H9 (cell line): ENCODE results near the gene MST1. TPM values are rescaled to one million over a fixed set of nuclear protein-coding genes. Genes with fewer than 3 reads are reported as not detected.
A peak's percentile ranks its signal among the peaks of the same experiment; 100 is the strongest.
"Not testable (repeated sequence)": the region's sequence is repeated elsewhere in the genome, so short reads cannot be mapped to it uniquely, and the experiment has no call there.

Experiments
- DNase-seq: peaks from one replicate; pipeline ENCODE4 v3.0.0-alpha.2; 2017
- H2AFZ ChIP-seq: one replicate; pipeline ENCODE4 v1.6.1; 2013; ENCODE audit warnings: mild to moderate bottlenecking, low read length, control low read depth, moderate library complexity
- H2AK5ac ChIP-seq: 2 replicates; pipeline ENCODE4 v1.6.1; 2013; ENCODE audit warnings: low read length, control low read depth, mixed read lengths; ENCODE audit not compliant: insufficient read length
- H2BK120ac ChIP-seq: one replicate; pipeline ENCODE4 v1.6.1; 2013; ENCODE audit warnings: low read depth, mild to moderate bottlenecking, low read length, control low read depth, inconsistent platforms; ENCODE audit not compliant: poor library complexity, severe bottlenecking
- H2BK12ac ChIP-seq: 2 replicates; pipeline ENCODE4 v1.6.1; 2013; ENCODE audit warnings: low read length, control low read depth, mixed read lengths, low read depth; ENCODE audit not compliant: insufficient read length
- H2BK15ac ChIP-seq: 2 replicates; pipeline ENCODE4 v1.6.1; 2013; ENCODE audit warnings: low read depth, low read length, control low read depth
- H2BK20ac ChIP-seq: one replicate; pipeline ENCODE4 v1.6.1; 2013; ENCODE audit warnings: low read depth, mild to moderate bottlenecking, low read length, control low read depth, inconsistent platforms; ENCODE audit not compliant: poor library complexity, severe bottlenecking
- H2BK5ac ChIP-seq: 2 replicates; pipeline ENCODE4 v1.6.1; 2013; ENCODE audit warnings: low read length, control low read depth, mixed read lengths; ENCODE audit not compliant: insufficient read length
- H3K14ac ChIP-seq: 2 replicates; pipeline ENCODE4 v1.6.1; 2013; ENCODE audit warnings: low read length, control low read depth; ENCODE audit not compliant: insufficient read depth
- H3K18ac ChIP-seq: 2 replicates; pipeline ENCODE4 v1.6.1; 2013; ENCODE audit warnings: low read depth, mild to moderate bottlenecking, mixed read lengths, low read length, control low read depth; ENCODE audit not compliant: insufficient read length
- H3K23ac ChIP-seq: 2 replicates; pipeline ENCODE4 v1.6.1; 2013; ENCODE audit warnings: low read length, control low read depth, mixed read lengths, low read depth; ENCODE audit not compliant: insufficient read length
- H3K23me2 ChIP-seq: 2 replicates; pipeline ENCODE4 v1.6.1; 2013; ENCODE audit warnings: low read depth, mild to moderate bottlenecking, mixed read lengths, low read length, control low read depth; ENCODE audit not compliant: insufficient read length, poor library complexity, severe bottlenecking
- H3K27ac ChIP-seq: 2 replicates; pipeline ENCODE4 v1.5.1; 2013; ENCODE audit warnings: low read length, control low read depth, mixed read lengths, low read depth; ENCODE audit not compliant: insufficient read length
- H3K27me3 ChIP-seq: 2 replicates; pipeline ENCODE4 v1.6.1; 2013; ENCODE audit warnings: low read length, control low read depth, inconsistent platforms; ENCODE audit not compliant: insufficient read depth
- H3K4ac ChIP-seq: 2 replicates; pipeline ENCODE4 v1.6.1; 2013; ENCODE audit warnings: low read depth, mild to moderate bottlenecking, control low read depth, inconsistent platforms, low read length, moderate library complexity
- H3K4me1 ChIP-seq: 2 replicates; pipeline ENCODE4 v1.6.1; 2013; ENCODE audit warnings: low read length, control low read depth, inconsistent platforms; ENCODE audit not compliant: insufficient read depth
- H3K4me2 ChIP-seq: 2 replicates; pipeline ENCODE4 v1.6.1; 2013; ENCODE audit warnings: low read length, control low read depth, mixed read lengths; ENCODE audit not compliant: insufficient read length, insufficient read depth
- H3K56ac ChIP-seq: 2 replicates; pipeline ENCODE4 v1.6.1; 2013; ENCODE audit warnings: low read depth, mild to moderate bottlenecking, mixed read lengths, low read length, control low read depth; ENCODE audit not compliant: insufficient read length
- H3K79me1 ChIP-seq: 2 replicates; pipeline ENCODE4 v1.6.1; 2013; ENCODE audit warnings: low read depth, mild to moderate bottlenecking, moderate library complexity, low read length, control low read depth, inconsistent platforms; ENCODE audit not compliant: insufficient read depth, poor library complexity, severe bottlenecking
- H3K79me2 ChIP-seq: 2 replicates; pipeline ENCODE4 v1.6.1; 2013; ENCODE audit warnings: low read length, control low read depth, inconsistent platforms; ENCODE audit not compliant: insufficient read depth
- H3K9ac ChIP-seq: 2 replicates; pipeline ENCODE4 v1.6.1; 2013; ENCODE audit warnings: low read length, control low read depth, mixed read lengths; ENCODE audit not compliant: insufficient read length; ENCODE audit errors: extremely low read depth
- H3K9me3 ChIP-seq: one replicate; pipeline ENCODE4 v1.6.1; 2013; ENCODE audit warnings: low read depth, low read length, inconsistent platforms; ENCODE audit not compliant: control insufficient read depth
- H3T11ph ChIP-seq: one replicate; pipeline ENCODE4 v1.6.1; 2013; ENCODE audit warnings: mild to moderate bottlenecking, low read length, control low read depth, inconsistent platforms
- H4K20me1 ChIP-seq: one replicate; pipeline ENCODE4 v1.6.1; 2013; ENCODE audit not compliant: control insufficient read depth, insufficient read length, insufficient read depth
- H4K5ac ChIP-seq: 2 replicates; pipeline ENCODE4 v1.6.1; 2013; ENCODE audit warnings: low read depth, mild to moderate bottlenecking, mixed read lengths, low read length, control low read depth; ENCODE audit not compliant: insufficient read length
- H4K8ac ChIP-seq: replicated peaks from 2 replicates; pipeline ENCODE4 v1.6.1; 2013; ENCODE audit warnings: low read length, control low read depth, mixed read lengths, low read depth; ENCODE audit not compliant: insufficient read length
- H4K91ac ChIP-seq: 2 replicates; pipeline ENCODE4 v1.6.1; 2013; ENCODE audit warnings: low read depth, mild to moderate bottlenecking, moderate library complexity, mixed read lengths, low read length, control low read depth; ENCODE audit not compliant: insufficient read length
- H3K27ac Mint-ChIP-seq, 3 experiments: 2 replicates in 2 of 3; 3 replicates in 1 of 3; pipeline ENCODE4 v1.8.0; 2020 to 2021; ENCODE audit warnings: mixed read lengths in 3 of 3, mild to moderate bottlenecking in 1 of 3, moderate library complexity in 1 of 3
- H3K27me3 Mint-ChIP-seq: 2 replicates; pipeline ENCODE4 v1.8.0; 2021; ENCODE audit warnings: low read depth, mild to moderate bottlenecking, moderate library complexity, mixed read lengths
- H3K36me3 Mint-ChIP-seq, 3 experiments: 2 replicates in 2 of 3; 3 replicates in 1 of 3; pipeline ENCODE4 v1.8.0; 2020 to 2021; ENCODE audit warnings: low read depth in 3 of 3, mixed read lengths in 3 of 3; ENCODE audit not compliant: insufficient read depth in 1 of 3
- H3K4me1 Mint-ChIP-seq, 2 experiments: 2 replicates each; pipeline ENCODE4 v1.8.0; 2020; ENCODE audit warnings: mixed read lengths in 2 of 2
- H3K4me3 Mint-ChIP-seq, 2 experiments: 2 replicates in 1 of 2; 3 replicates in 1 of 2; pipeline ENCODE4 v1.8.0; 2020 to 2021; ENCODE audit warnings: mild to moderate bottlenecking in 2 of 2, mixed read lengths in 2 of 2, moderate library complexity in 1 of 2
- H3K9me3 Mint-ChIP-seq, 2 experiments: 2 replicates in 1 of 2; 3 replicates in 1 of 2; pipeline ENCODE4 v1.8.0; 2020; ENCODE audit warnings: mild to moderate bottlenecking in 2 of 2, mixed read lengths in 2 of 2, moderate library complexity in 1 of 2
- WGBS: extraction: QIAGEN DNeasy Blood & Tissue Kit; methylation state at CpG from one replicate; pipeline ENCODE4 v1.1.7; 2013; ENCODE audit warnings: missing lambda C conversion rate, low lambda C conversion rate, mixed read lengths; ENCODE audit not compliant: insufficient read length; ENCODE audit errors: extremely low coverage; 5-methylcytosine and 5-hydroxymethylcytosine counted together
- total RNA-seq: library from RNA; stranded (reverse); gene quantifications from 2 replicates; pipeline ENCODE4 v1.2.1, GENCODE V29; 2021

The MST1 gene
- total RNA-seq, 1 experiment from 2014 or later: 8.9 TPM

DNA sequence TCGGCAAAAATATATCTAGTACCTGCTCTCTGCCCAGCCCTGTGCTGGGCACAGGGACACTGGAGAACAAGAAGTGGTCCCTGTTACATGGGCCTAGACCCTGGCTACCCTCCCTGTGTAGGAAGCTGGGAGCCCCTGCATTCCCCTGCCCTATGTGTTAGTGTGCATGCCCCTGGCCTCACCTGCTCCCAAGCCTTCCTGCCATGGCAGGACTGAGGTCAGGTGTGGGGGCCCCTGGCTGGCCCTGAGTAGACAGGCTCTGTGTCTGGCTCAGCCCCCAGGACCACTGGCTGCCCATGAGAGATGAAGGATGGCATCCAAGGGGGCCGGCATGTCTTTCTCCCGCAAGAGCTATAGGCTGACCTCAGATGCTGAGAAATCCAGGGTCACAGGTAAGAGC lies 1.6 kb upstream of the MST1 start:
- H3K27me3 ChIP-seq, H3K4ac ChIP-seq, H3T11ph ChIP-seq, H3K4me2 ChIP-seq, H3K4me1 ChIP-seq, H2BK15ac ChIP-seq, DNase-seq, H3K79me2 ChIP-seq, H3K9ac ChIP-seq, H3K79me1 ChIP-seq, H2BK12ac ChIP-seq, H3K27me3 Mint-ChIP-seq, H4K5ac ChIP-seq, H4K8ac ChIP-seq, H3K9me3 Mint-ChIP-seq, H3K23me2 ChIP-seq, H3K14ac ChIP-seq, H4K91ac ChIP-seq, H3K18ac ChIP-seq, H4K20me1 ChIP-seq, H2BK20ac ChIP-seq, H3K27ac Mint-ChIP-seq, H3K36me3 Mint-ChIP-seq, H3K27ac ChIP-seq, H3K56ac ChIP-seq, H2AFZ ChIP-seq, H2AK5ac ChIP-seq, H3K23ac ChIP-seq, H2BK120ac ChIP-seq, H3K9me3 ChIP-seq, H2BK5ac ChIP-seq: not testable (repeated sequence)
- peaks cover 16 to 25% of the 10 kb centered on the region in 2 experiments for H3K4me1 Mint-ChIP-seq
- H3K4me3 Mint-ChIP-seq: peak overlapping the region; percentile 90 to 99
- WGBS: no CpG with 5 or more reads among the region's 3 CpGs

GRCh38 chr3:49689908-49690624 lies 792 bp upstream of the MST1 start:
- H3K9me3 Mint-ChIP-seq, H2BK20ac ChIP-seq, H3K23me2 ChIP-seq, H2BK12ac ChIP-seq, H3T11ph ChIP-seq, H3K36me3 Mint-ChIP-seq, H3K79me1 ChIP-seq, H2BK120ac ChIP-seq, H3K4me1 ChIP-seq, H3K79me2 ChIP-seq, H4K8ac ChIP-seq, H3K56ac ChIP-seq, H3K9me3 ChIP-seq, H4K5ac ChIP-seq, H4K20me1 ChIP-seq, H3K27ac ChIP-seq, DNase-seq, H2BK5ac ChIP-seq, H4K91ac ChIP-seq, H2AK5ac ChIP-seq, H3K14ac ChIP-seq, H3K27me3 Mint-ChIP-seq, H3K4ac ChIP-seq, H3K23ac ChIP-seq, H3K18ac ChIP-seq, H2AFZ ChIP-seq, H2BK15ac ChIP-seq, H3K27me3 ChIP-seq: not testable (repeated sequence)
- peak overlapping the region; percentile 74 for H3K4me2 ChIP-seq
- H3K9ac ChIP-seq: peak overlapping the region; percentile 42
- H3K4me3 Mint-ChIP-seq: peak overlapping the region; percentile 90 to 99
- H3K4me1 Mint-ChIP-seq: peaks cover 20 to 30% of the 10 kb centered on the region in 2 experiments
- no CpG with 5 or more reads among the region's 16 CpGs for WGBS
- peak overlapping the region in 2 of 3 experiments; percentile 81 to 96; a peak in 5 of 7 replicates for H3K27ac Mint-ChIP-seq
